Keratinocyte (primary cell): ENCODE measurements around the gene PPM1H. TPM values are rescaled to one million over a fixed set of nuclear protein-coding genes. Genes with fewer than 3 reads are reported as not detected.
"Not testable (repeated sequence)": the region's sequence is repeated elsewhere in the genome, so short reads cannot be mapped to it uniquely, and the experiment has no call there.

Experiments used
- DNase-seq: peaks from one replicate; pipeline ENCODE4 v3.0.0-alpha.2; 2011; ENCODE audit warnings: low read depth, missing footprints, low spot score
- FAIRE-seq: peaks from 2 replicates; lab custom pipeline; 2011; peaks lifted over from hg19 to GRCh38; lab: Jason Lieb, UNC
- H2AFZ ChIP-seq: 2 replicates; pipeline ENCODE4 v1.6.0; 2012; ENCODE audit warnings: low read length, control low read depth, inconsistent platforms; ENCODE audit not compliant: control insufficient read depth
- H3K27ac ChIP-seq: 2 replicates; pipeline ENCODE4 v1.5.1; 2011; ENCODE audit warnings: low read length; ENCODE audit not compliant: control insufficient read depth, insufficient read depth
- H3K27me3 ChIP-seq: 3 replicates; pipeline ENCODE4 v1.6.0; 2011; ENCODE audit warnings: low read length; ENCODE audit not compliant: control insufficient read depth, insufficient read depth; ENCODE audit errors: extremely low read depth
- H3K36me3 ChIP-seq, 2 experiments: 2 replicates in 1 of 2; 3 replicates in 1 of 2; pipeline ENCODE4 v1.5.1; 2011; ENCODE audit warnings: low read length in 2 of 2, mild to moderate bottlenecking in 1 of 2; ENCODE audit not compliant: control insufficient read depth in 2 of 2, insufficient read depth in 2 of 2; ENCODE audit errors: extremely low read depth in 1 of 2
- H3K4me1 ChIP-seq: 3 replicates; pipeline ENCODE4 v1.5.1; 2011; ENCODE audit warnings: low read length; ENCODE audit not compliant: control insufficient read depth, insufficient read depth; ENCODE audit errors: extremely low read depth
- H3K4me2 ChIP-seq: 3 replicates; pipeline ENCODE4 v1.6.0; 2011; ENCODE audit warnings: low read depth, low read length; ENCODE audit not compliant: control insufficient read depth, insufficient read depth; ENCODE audit errors: extremely low read depth
- H3K4me3 ChIP-seq, 3 experiments: fragments of 200-600 bp in 1 of 3; sonication (generic) in 1 of 3; 2 replicates in 2 of 3; 3 replicates in 1 of 3; pipeline ENCODE4 v1.5.1; 2011 to 2016; ENCODE audit warnings: low read length in 3 of 3, mild to moderate bottlenecking in 3 of 3, control low read depth in 2 of 3, inconsistent platforms in 1 of 3, low read depth in 1 of 3, mixed read lengths in 1 of 3, mixed run types in 1 of 3, moderate library complexity in 1 of 3; ENCODE audit not compliant: control insufficient read depth in 2 of 3, insufficient read depth in 2 of 3; ENCODE audit errors: extremely low read depth in 1 of 3
- H3K79me2 ChIP-seq: 2 replicates; pipeline ENCODE4 v1.6.0; 2012; ENCODE audit warnings: low read length; ENCODE audit not compliant: control insufficient read depth, insufficient read depth
- H3K9ac ChIP-seq: 3 replicates; pipeline ENCODE4 v1.6.0; 2011; ENCODE audit warnings: low read length; ENCODE audit not compliant: control insufficient read depth, insufficient read depth; ENCODE audit errors: extremely low read depth
- H3K9me1 ChIP-seq: 3 replicates; pipeline ENCODE4 v1.6.0; 2011; ENCODE audit warnings: low read length; ENCODE audit not compliant: control insufficient read depth, insufficient read depth; ENCODE audit errors: extremely low read depth
- H3K9me3 ChIP-seq: 2 replicates; pipeline ENCODE4 v1.5.1; 2012; ENCODE audit warnings: low read depth, low read length; ENCODE audit not compliant: control insufficient read depth
- H4K20me1 ChIP-seq: 3 replicates; pipeline ENCODE4 v1.6.0; 2011; ENCODE audit warnings: low read length; ENCODE audit not compliant: control insufficient read depth, insufficient read depth; ENCODE audit errors: extremely low read depth
- CTCF ChIP-seq, 3 experiments: IDR thresholded peaks in 1 of 3; conservative IDR thresholded peaks in 1 of 3; optimal IDR thresholded peaks in 1 of 3; 2 replicates in 2 of 3; 3 replicates in 1 of 3; pipeline versions ENCODE3 to v1.5.1; 2011; ENCODE audit warnings: low read length in 3 of 3, mild to moderate bottlenecking in 3 of 3, moderate library complexity in 2 of 3, control low read depth in 1 of 3, inconsistent platforms in 1 of 3; ENCODE audit not compliant: insufficient read depth in 2 of 3; ENCODE audit errors: extremely low read depth in 1 of 3
- EZH2 ChIP-seq: IDR thresholded peaks from one replicate; pipeline ENCODE4 v1.6.1; 2012; ENCODE audit warnings: inconsistent platforms, mild to moderate bottlenecking, low read length, moderate library complexity
- dilution Hi-C: fragments of 300-500 bp; cut with MboI; formaldehyde crosslinking; loops from one replicate; pipeline ENCODE4 v1.7.0; 2020; ENCODE audit warnings: low sequenced_read_pairs; ENCODE audit not compliant: extremely low pct_ligation_motif_present
- polyA plus RNA-seq, 5 experiments: library from polyadenylated mRNA; depleted of rRNA in 3 of 5; stranded (reverse) in 3 of 5; stranded (forward) in 1 of 5; unstranded in 1 of 5; fragments of >200 nt; gene quantifications; 1 replicate in 1 of 5; 2 replicates in 3 of 5; 3 replicates in 1 of 5; pipeline versions ENCODE4 v1.2.1 to v1.2.3, GENCODE V29; 2011 to 2012; ENCODE audit warnings: missing spikeins in 2 of 5, low read depth in 1 of 5, low replicate concordance in 1 of 5

Gene PPM1H
- polyA plus RNA-seq, 1 donor (not counting 4 experiments of a cell fraction or from before 2014, with no cell fraction given): 0.09 TPM

GRCh38 chr12:62882140-62882539 lies 52.8 kb downstream of the PPM1H start:
- no peaks in the 10 kb centered on the region for H3K9me3 ChIP-seq
- H3K27ac ChIP-seq: no peak overlapping the region
- no peak overlapping the region for H2AFZ ChIP-seq
- dilution Hi-C loops: no loop called here
- DNase-seq (no peak), FAIRE-seq (no peak)
- no peaks in the 10 kb centered on the region for H3K36me3 ChIP-seq
- H3K4me3 ChIP-seq: no peak overlapping the region
- no peaks in the 10 kb centered on the region for H3K9me1 ChIP-seq
- no peaks in the 10 kb centered on the region for H3K4me1 ChIP-seq
- H3K4me2 ChIP-seq: no peak overlapping the region
- TF ChIP-seq EZH2: no peak
- TF ChIP-seq CTCF (optimal IDR thresholded peaks at IDR 0.05 in 1 of 3, IDR thresholded peaks at IDR 0.05 in 1 of 3, conservative IDR thresholded peaks at IDR 0.05 in 1 of 3; ENCODE audit: extremely low read depth in 1 of 3, insufficient read depth in 2 of 3, low read length in 3 of 3): no peak
- no peaks in the 10 kb centered on the region for H3K79me2 ChIP-seq
- no peak overlapping the region for H3K9ac ChIP-seq
- no peaks in the 10 kb centered on the region for H3K27me3 ChIP-seq
- no peaks in the 10 kb centered on the region for H4K20me1 ChIP-seq

GRCh38 chr12:62879691-62880090 lies 55.3 kb downstream of the PPM1H start:
- Histone ChIP-seq H3K9me3 (no peaks in the 10 kb centered on the region), H2AFZ (no peak overlapping the region), H3K4me1 (no peaks in the 10 kb centered on the region), H3K36me3 (no peaks in the 10 kb centered on the region), H3K9ac (no peak overlapping the region), H3K9me1 (no peaks in the 10 kb centered on the region), H3K27me3 (no peaks in the 10 kb centered on the region), H3K4me3 (no peak overlapping the region), H4K20me1 (no peaks in the 10 kb centered on the region), H3K4me2 (no peak overlapping the region), H3K79me2 (no peaks in the 10 kb centered on the region), H3K27ac (no peak overlapping the region)
- TF ChIP-seq EZH2 (no peak), CTCF (optimal IDR thresholded peaks at IDR 0.05 in 1 of 3, IDR thresholded peaks at IDR 0.05 in 1 of 3, conservative IDR thresholded peaks at IDR 0.05 in 1 of 3; ENCODE audit: extremely low read depth in 1 of 3, insufficient read depth in 2 of 3, low read length in 3 of 3) (no peak)
- FAIRE-seq (no peak), DNase-seq (no peak)
- dilution Hi-C loops: no loop called here

GRCh38 chr12:62879228-62879627 lies 55.7 kb downstream of the PPM1H start:
- H2AFZ ChIP-seq, H4K20me1 ChIP-seq, H3K36me3 ChIP-seq, dilution Hi-C loops, H3K9me3 ChIP-seq, DNase-seq, H3K27ac ChIP-seq, H3K9ac ChIP-seq, FAIRE-seq, H3K27me3 ChIP-seq, H3K9me1 ChIP-seq, H3K4me3 ChIP-seq, H3K4me2 ChIP-seq, H3K4me1 ChIP-seq, H3K79me2 ChIP-seq: not testable (repeated sequence)
